Measurements from ENCODE around the gene PARP12.

The PARP12 gene

GRCh38 chr7:140019606-140020005 lies 43.1 kb downstream of the PARP12 start:
- in situ Hi-C loops (cut with MboI; ENCODE audit: low pct_unique_long_range_greater_than_20kb, low sequenced_read_pairs, unreplicated experiment): no loop called here

GRCh38 chr7:140019172-140019571 lies 43.6 kb downstream of the PARP12 start:
- in situ Hi-C loops (cut with MboI; ENCODE audit: low pct_unique_long_range_greater_than_20kb, low sequenced_read_pairs, unreplicated experiment): no loop called here
- TF ChIP-seq CTCF (IDR thresholded peaks at IDR 0.05; ENCODE audit: extremely low read depth, insufficient read depth, missing control alignments): no peak
- DNase-seq (ENCODE audit: low spot score): no peak

More at GRCh38 chr7:140019606-140020005, 43.1 kb downstream of the PARP12 start:
- TF ChIP-seq CTCF (IDR thresholded peaks at IDR 0.05; ENCODE audit: extremely low read depth, insufficient read depth, missing control alignments): no peak
- no peak for DNase-seq (ENCODE audit: low spot score)

GRCh38 chr7:140018125-140019043 lies 44.4 kb downstream of the PARP12 start:
- in situ Hi-C loops (cut with MboI; ENCODE audit: low pct_unique_long_range_greater_than_20kb, low sequenced_read_pairs, unreplicated experiment): no loop called here
- no peak for DNase-seq (ENCODE audit: low spot score)
- TF ChIP-seq CTCF (IDR thresholded peaks at IDR 0.05; ENCODE audit: extremely low read depth, insufficient read depth, missing control alignments): no peak

- TF ChIP-seq CTCF (IDR thresholded peaks at IDR 0.05; ENCODE audit: extremely low read depth, insufficient read depth, missing control alignments): no peak
- in situ Hi-C loops (cut with MboI; ENCODE audit: low pct_unique_long_range_greater_than_20kb, low sequenced_read_pairs, unreplicated experiment): no loop called here
- no peak for DNase-seq (ENCODE audit: low spot score)
Measured at GRCh38 chr7:140017543-140017942, 45.2 kb downstream of the PARP12 start.

GRCh38 chr7:140017034-140017433 lies 45.7 kb downstream of the PARP12 start:
- DNase-seq (ENCODE audit: low spot score): no peak
- TF ChIP-seq CTCF (IDR thresholded peaks at IDR 0.05; ENCODE audit: extremely low read depth, insufficient read depth, missing control alignments): no peak
- in situ Hi-C loops (cut with MboI; ENCODE audit: low pct_unique_long_range_greater_than_20kb, low sequenced_read_pairs, unreplicated experiment): no loop called here

- TF ChIP-seq CTCF (IDR thresholded peaks at IDR 0.05; ENCODE audit: extremely low read depth, insufficient read depth, missing control alignments): no peak
- no peak for DNase-seq (ENCODE audit: low spot score)
- in situ Hi-C loops (cut with MboI; ENCODE audit: low pct_unique_long_range_greater_than_20kb, low sequenced_read_pairs, unreplicated experiment): no loop called here
Measured at GRCh38 chr7:140016540-140016939, 46.2 kb downstream of the PARP12 start.
